Pancreas (tissue), 10 donors: Measurements from ENCODE around the gene NCDN. TPM values are rescaled to one million over a fixed set of nuclear protein-coding genes. Genes with fewer than 3 reads are reported as not detected.

ENCODE experiments used
- ATAC-seq, 4 donors: fragments of 200-7000 bp; cut with Tn5 transposase; one replicate each; pipeline versions ENCODE4 v1.8.0 to v1.9.1; 2020; ENCODE audit warnings: mild to moderate bottlenecking in 4 of 4, moderate library complexity in 4 of 4
- DNase-seq, 6 donors: peaks; one replicate each; pipeline ENCODE4 v3.0.0-alpha.2; 2020
- FAIRE-seq: peaks from 2 replicates; lab custom pipeline; 2012; peaks lifted over from hg19 to GRCh38; lab: Jason Lieb, UNC
- H3K27ac ChIP-seq, 4 donors: fragments of 200-600 bp; sonication (generic); 1 replicate in 3 of 4; 2 replicates in 1 of 4; pipeline versions ENCODE4 v1.5.0 to v1.8.0; 2020
- H3K27me3 ChIP-seq, 4 donors: fragments of 200-600 bp; one replicate each; pipeline ENCODE4 v1.8.0; 2021
- H3K36me3 ChIP-seq, 3 donors: fragments of 200-600 bp; sonication (generic) in 1 of 3; one replicate each; pipeline versions ENCODE4 v1.5.0 to v1.8.0; 2020 to 2021
- H3K4me1 ChIP-seq, 3 donors: fragments of 200-600 bp; one replicate each; pipeline ENCODE4 v1.8.0; 2021
- H3K4me3 ChIP-seq, 4 donors: fragments of 200-600 bp; sonication (generic) in 2 of 4; one replicate each; pipeline versions ENCODE4 v1.5.0 to v1.8.0; 2020 to 2021
- H3K9me3 ChIP-seq, 4 donors: fragments of 200-600 bp; one replicate each; pipeline ENCODE4 v1.8.0; 2021
- WGBS, 2 donors: extraction: QIAGEN DNeasy Blood & Tissue Kit; methylation state at CpG; one replicate each; pipeline ENCODE4 v1.1.7; 2013; 5-methylcytosine and 5-hydroxymethylcytosine counted together
- intact Hi-C, 3 donors: fragments of 100-400 bp; cut with DNase I; formaldehyde crosslinking; loops; one replicate each; pipeline versions ENCODE4 v1.11.1 to v1.14.2; 2022
- polyA plus RNA-seq, 2 donors: library from polyadenylated mRNA; stranded (reverse); fragments of 200-250 nt; gene quantifications; one replicate each; pipeline ENCODE4 v1.2.3, GENCODE V29; 2013
- total RNA-seq, 6 donors: library from RNA; stranded (reverse); fragmentation: NEBNext Ultra II Directional in 4 of 6; extraction: Animal tissue kit (Norgen Biotek cat#: 25700) in 4 of 6; gene quantifications; one replicate each; pipeline versions ENCODE4 v1.2.1 to v1.2.4, GENCODE V29; 2021 to 2023
- TF ChIP-seq, protein P1 (sequence below), 4 donors: fragments of 200-600 bp; sonication (generic) in 3 of 4; IDR thresholded peaks; one replicate each; pipeline versions ENCODE4 v1.5.0 to v1.8.0; 2021; ENCODE audit warnings: antibody characterized with exemption in 4 of 4
- donor health status: healthy with polysubstance abuse.
- donor health status: DM: no; HTN: no; CAD: no; lungs with moderate emphysema.
- donor health status: DM: no; HTN: no; CAD: no.
- donor health status: control.
- donor health status: control.
- donor health status: Bipolar disorder and iron deficiency.
- donor health status: DM: yes; HTN: yes; CAD: no.
- donor health status: DM: no; HTN: no; CAD: no.
- donor health status: DM: no; HTN: no; CAD: no.
- donor health status: DM: yes; HTN: yes; CAD: no.

The NCDN gene
- total and polyA plus RNA-seq, 8 donors = 4.4 to 12.8 (median 7.2) TPM

DNA sequence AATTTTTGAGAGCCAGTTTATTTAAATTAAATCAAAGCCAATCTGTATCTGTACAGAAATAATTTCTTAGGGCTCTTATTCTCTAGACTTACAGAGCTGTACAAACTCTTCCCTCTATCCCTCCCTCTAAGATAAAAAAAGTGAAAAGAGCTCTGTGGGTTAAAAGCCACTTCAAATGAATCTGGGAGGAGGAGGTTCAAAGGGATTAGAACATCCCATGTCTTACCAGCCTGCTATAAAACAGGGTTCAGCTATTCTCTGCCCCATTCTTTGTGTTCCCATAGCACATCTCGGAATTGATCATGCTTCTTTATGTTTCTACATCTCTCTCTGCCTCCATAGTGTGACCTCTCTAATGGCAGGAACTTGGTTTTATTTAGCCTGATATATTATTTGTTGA is 19.8 kb upstream of the NCDN start:
- Histone ChIP-seq H3K4me1 (peaks cover 0 to 15% (median 8%) of the 10 kb centered on the region in 3 donors), H3K4me3 (no peak overlapping the region), H3K9me3 (no peaks in the 10 kb centered on the region), H3K27ac (no peak overlapping the region), H3K36me3 (no peaks in the 10 kb centered on the region), H3K27me3 (no peaks in the 10 kb centered on the region)
- TF ChIP-seq, protein P1, sequence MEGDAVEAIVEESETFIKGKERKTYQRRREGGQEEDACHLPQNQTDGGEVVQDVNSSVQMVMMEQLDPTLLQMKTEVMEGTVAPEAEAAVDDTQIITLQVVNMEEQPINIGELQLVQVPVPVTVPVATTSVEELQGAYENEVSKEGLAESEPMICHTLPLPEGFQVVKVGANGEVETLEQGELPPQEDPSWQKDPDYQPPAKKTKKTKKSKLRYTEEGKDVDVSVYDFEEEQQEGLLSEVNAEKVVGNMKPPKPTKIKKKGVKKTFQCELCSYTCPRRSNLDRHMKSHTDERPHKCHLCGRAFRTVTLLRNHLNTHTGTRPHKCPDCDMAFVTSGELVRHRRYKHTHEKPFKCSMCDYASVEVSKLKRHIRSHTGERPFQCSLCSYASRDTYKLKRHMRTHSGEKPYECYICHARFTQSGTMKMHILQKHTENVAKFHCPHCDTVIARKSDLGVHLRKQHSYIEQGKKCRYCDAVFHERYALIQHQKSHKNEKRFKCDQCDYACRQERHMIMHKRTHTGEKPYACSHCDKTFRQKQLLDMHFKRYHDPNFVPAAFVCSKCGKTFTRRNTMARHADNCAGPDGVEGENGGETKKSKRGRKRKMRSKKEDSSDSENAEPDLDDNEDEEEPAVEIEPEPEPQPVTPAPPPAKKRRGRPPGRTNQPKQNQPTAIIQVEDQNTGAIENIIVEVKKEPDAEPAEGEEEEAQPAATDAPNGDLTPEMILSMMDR (IDR thresholded peaks at IDR 0.05) = no peak
- DNase-seq (no peak), FAIRE-seq (no peak), ATAC-seq (no peak)
- intact Hi-C loops = no loop called here
- 81 to 89% methylated on average over 1 of the region's 1 CpG for WGBS, 2 donors

DNA sequence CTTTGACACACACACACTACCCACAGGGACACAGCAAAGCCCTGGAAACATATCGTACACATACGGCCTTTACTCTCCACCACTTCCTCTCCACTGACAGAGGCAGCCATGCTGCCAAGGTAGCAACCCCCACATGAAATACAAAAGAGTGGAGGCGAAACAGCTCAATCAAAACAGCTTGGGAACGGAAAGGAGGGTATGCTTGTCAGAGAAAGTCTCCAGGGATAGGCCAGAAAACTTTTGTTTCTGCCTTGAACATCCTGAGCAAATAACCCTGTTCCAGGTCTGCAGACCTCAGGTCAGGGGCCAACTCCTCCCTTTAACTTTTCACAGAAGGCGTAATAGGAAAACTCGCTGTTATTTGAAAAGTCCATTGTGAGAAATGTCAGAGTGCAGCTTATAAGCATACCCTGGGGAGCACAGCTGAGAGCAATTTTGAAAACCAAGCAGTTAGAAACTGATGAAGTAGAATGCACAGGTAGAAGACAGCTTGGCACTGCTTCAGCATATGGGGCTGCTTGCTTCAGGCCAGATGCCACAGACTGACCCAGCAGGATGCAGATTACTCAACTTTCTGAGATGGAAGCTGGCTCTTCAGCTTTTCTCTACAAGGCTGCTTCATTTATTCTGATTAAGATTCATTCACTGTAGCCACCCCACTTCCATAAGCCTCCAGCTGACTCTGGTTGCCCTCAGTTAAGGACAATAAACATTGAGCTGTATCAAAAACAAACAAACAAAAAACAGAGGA is 18.4 kb upstream of the NCDN start:
- DNase-seq (no peak), FAIRE-seq (no peak), ATAC-seq (peak in 3 of 4 donors; percentile 50 to 59 (median 59))
- H3K9me3 ChIP-seq = no peaks in the 10 kb centered on the region
- no peaks in the 10 kb centered on the region for H3K36me3 ChIP-seq
- H3K27ac ChIP-seq = peak overlapping the region in 1 of 4 donors; percentile 31
- TF ChIP-seq, protein P1 (IDR thresholded peaks at IDR 0.05) = no peak
- H3K4me1 ChIP-seq = peaks cover 0 to 15% (median 8%) of the 10 kb centered on the region in 3 donors
- no peak overlapping the region for H3K4me3 ChIP-seq
- no peaks in the 10 kb centered on the region for H3K27me3 ChIP-seq
- intact Hi-C loops = no loop called here
- 74 to 76% methylated on average over 6 of the region's 6 CpGs for WGBS, 2 donors

GRCh38 chr1:35539824-35540261 is 17.8 kb upstream of the NCDN start:
- WGBS, 2 donors = 13 to 29% methylated on average over 1 of the region's 1 CpG
- Histone ChIP-seq H3K36me3 (no peaks in the 10 kb centered on the region), H3K4me3 (no peak overlapping the region), H3K27ac (peak overlapping the region in 1 of 4 donors; percentile 31), H3K9me3 (no peaks in the 10 kb centered on the region), H3K4me1 (peaks cover 0 to 15% (median 8%) of the 10 kb centered on the region in 3 donors), H3K27me3 (no peaks in the 10 kb centered on the region)
- DNase-seq (no peak), ATAC-seq (peak in 3 of 4 donors; percentile 32 to 47 (median 45)), FAIRE-seq (no peak)
- TF ChIP-seq, protein P1 (IDR thresholded peaks at IDR 0.05) = no peak
- intact Hi-C loops = no loop called here

- TF ChIP-seq, protein P1 (IDR thresholded peaks at IDR 0.05) = peak in 1 of 4 donors; percentile 23
- Histone ChIP-seq H3K4me3 (no peak overlapping the region), H3K27ac (no peak overlapping the region), H3K9me3 (no peaks in the 10 kb centered on the region), H3K27me3 (no peaks in the 10 kb centered on the region), H3K4me1 (peaks cover 0 to 7% (median 6%) of the 10 kb centered on the region in 3 donors), H3K36me3 (peaks cover 0 to 4% (median 0%) of the 10 kb centered on the region in 3 donors)
- FAIRE-seq (no peak), ATAC-seq (peak; percentile 61 to 86 (median 82)), DNase-seq (peak in 2 of 6 donors; percentile 55 to 65)
- intact Hi-C loops = no loop called here
- WGBS, 2 donors = 63 to 64% methylated on average over 3 of the region's 3 CpGs
Observed at GRCh38 chr1:35544976-35545375, 12.6 kb upstream of the NCDN start.

- Histone ChIP-seq H3K27me3 (no peaks in the 10 kb centered on the region), H3K4me3 (no peak overlapping the region), H3K36me3 (peaks cover 0 to 12% (median 0%) of the 10 kb centered on the region in 3 donors), H3K27ac (no peak overlapping the region), H3K9me3 (no peaks in the 10 kb centered on the region), H3K4me1 (peaks cover 0 to 7% (median 4%) of the 10 kb centered on the region in 3 donors)
- TF ChIP-seq, protein P1 (IDR thresholded peaks at IDR 0.05) = no peak
- FAIRE-seq = no peak
- WGBS, 2 donors = 100% methylated on average over 1 of the region's 1 CpG
- DNase-seq = no peak
- ATAC-seq = no peak
- intact Hi-C loops = no loop called here
Observed at GRCh38 chr1:35546614-35547013, 11.0 kb upstream of the NCDN start.
